Mucosa of rectum (tissue), 2 donors: ENCODE results near the gene GPR146.

Source experiments
- H3K27ac ChIP-seq, 2 donors: one replicate each; pipeline ENCODE4 v1.7.0; 2013; ENCODE audit warnings: inconsistent platforms in 2 of 2, low read depth in 2 of 2, low read length in 2 of 2
- H3K27me3 ChIP-seq, 2 donors: one replicate each; pipeline ENCODE4 v1.7.0; 2013; ENCODE audit warnings: low read length in 2 of 2; ENCODE audit not compliant: control insufficient read depth in 2 of 2, insufficient read depth in 2 of 2
- H3K36me3 ChIP-seq, 2 donors: one replicate each; pipeline ENCODE4 v1.7.0; 2013; ENCODE audit warnings: low read length in 2 of 2; ENCODE audit not compliant: control insufficient read depth in 2 of 2, insufficient read depth in 2 of 2
- H3K4me1 ChIP-seq, 2 donors: one replicate each; pipeline ENCODE4 v1.7.0; 2013; ENCODE audit warnings: low read length in 2 of 2, mild to moderate bottlenecking in 1 of 2; ENCODE audit not compliant: control insufficient read depth in 2 of 2, insufficient read depth in 2 of 2
- H3K4me3 ChIP-seq, 2 donors: one replicate each; pipeline ENCODE4 v1.7.0; 2013; ENCODE audit warnings: low read length in 2 of 2
- H3K9ac ChIP-seq, 2 donors: one replicate each; pipeline ENCODE4 v1.7.0; 2013; ENCODE audit warnings: low read length in 2 of 2, low read depth in 1 of 2, mild to moderate bottlenecking in 1 of 2
- H3K9me3 ChIP-seq, 2 donors: one replicate each; pipeline ENCODE4 v1.7.0; 2013; ENCODE audit warnings: low read length in 2 of 2; ENCODE audit not compliant: control insufficient read depth in 2 of 2
- donor health status: healthy.
- donor health status: Normal muscosa, but diverticular disease.

Gene GPR146

GRCh38 chr7:1011297-1012003, 32.9 kb upstream of the GPR146 start:
- Histone ChIP-seq H3K9ac (no peak overlapping the region), H3K4me1 (peaks cover 0 to 4% of the 10 kb centered on the region in 2 donors), H3K27ac (no peak overlapping the region), H3K9me3 (no peaks in the 10 kb centered on the region), H3K4me3 (no peak overlapping the region), H3K36me3 (peaks cover 4 to 9% of the 10 kb centered on the region in 2 donors), H3K27me3 (no peaks in the 10 kb centered on the region)

- Histone ChIP-seq H3K9me3 (no peaks in the 10 kb centered on the region), H3K36me3 (peaks cover 4 to 9% of the 10 kb centered on the region in 2 donors), H3K27ac (no peak overlapping the region), H3K27me3 (no peaks in the 10 kb centered on the region), H3K4me1 (peaks cover 0 to 4% of the 10 kb centered on the region in 2 donors), H3K9ac (no peak overlapping the region), H3K4me3 (no peak overlapping the region)
Measured at GRCh38 chr7:1012004-1012715, 32.2 kb upstream of the GPR146 start.

- Histone ChIP-seq H3K27me3 (no peaks in the 10 kb centered on the region), H3K4me3 (no peak overlapping the region), H3K36me3 (peaks cover 4 to 7% of the 10 kb centered on the region in 2 donors), H3K27ac (no peak overlapping the region), H3K4me1 (peaks cover 0 to 4% of the 10 kb centered on the region in 2 donors), H3K9me3 (no peaks in the 10 kb centered on the region), H3K9ac (no peak overlapping the region)
Measured at GRCh38 chr7:1012716-1013095, 31.6 kb upstream of the GPR146 start.

DNA sequence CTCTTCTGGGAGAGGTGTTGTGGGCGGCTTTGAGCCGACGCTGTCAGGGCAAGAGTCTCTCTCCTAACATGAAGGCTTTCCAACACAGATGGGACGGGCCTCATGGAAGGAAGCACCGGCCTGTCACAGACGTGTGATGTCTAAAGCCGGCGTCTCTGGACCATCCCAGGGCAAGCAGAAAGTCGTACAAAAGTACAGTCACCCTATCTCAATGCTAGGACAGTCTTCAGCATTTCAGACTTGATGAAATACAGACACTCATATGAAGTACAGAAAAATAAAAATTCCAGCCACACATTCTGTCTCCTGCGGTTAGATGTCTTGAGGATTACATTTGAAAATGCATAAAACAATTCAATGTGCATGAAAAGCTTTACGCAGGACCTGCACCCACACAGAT, 30.8 kb upstream of the GPR146 start:
- Histone ChIP-seq H3K4me1 (no peaks in the 10 kb centered on the region), H3K27ac (no peak overlapping the region), H3K9ac (no peak overlapping the region), H3K9me3 (no peaks in the 10 kb centered on the region), H3K27me3 (no peaks in the 10 kb centered on the region), H3K36me3 (peaks cover 4 to 5% of the 10 kb centered on the region in 2 donors), H3K4me3 (no peak overlapping the region)

- H3K9ac ChIP-seq: no peak overlapping the region
- no peaks in the 10 kb centered on the region for H3K9me3 ChIP-seq
- H3K27me3 ChIP-seq: no peaks in the 10 kb centered on the region
- H3K4me1 ChIP-seq: no peaks in the 10 kb centered on the region
- no peak overlapping the region for H3K4me3 ChIP-seq
- peaks cover 0 to under 1% of the 10 kb centered on the region in 2 donors for H3K36me3 ChIP-seq
- no peak overlapping the region for H3K27ac ChIP-seq
Measured at GRCh38 chr7:1014681-1015080, 29.7 kb upstream of the GPR146 start.

DNA sequence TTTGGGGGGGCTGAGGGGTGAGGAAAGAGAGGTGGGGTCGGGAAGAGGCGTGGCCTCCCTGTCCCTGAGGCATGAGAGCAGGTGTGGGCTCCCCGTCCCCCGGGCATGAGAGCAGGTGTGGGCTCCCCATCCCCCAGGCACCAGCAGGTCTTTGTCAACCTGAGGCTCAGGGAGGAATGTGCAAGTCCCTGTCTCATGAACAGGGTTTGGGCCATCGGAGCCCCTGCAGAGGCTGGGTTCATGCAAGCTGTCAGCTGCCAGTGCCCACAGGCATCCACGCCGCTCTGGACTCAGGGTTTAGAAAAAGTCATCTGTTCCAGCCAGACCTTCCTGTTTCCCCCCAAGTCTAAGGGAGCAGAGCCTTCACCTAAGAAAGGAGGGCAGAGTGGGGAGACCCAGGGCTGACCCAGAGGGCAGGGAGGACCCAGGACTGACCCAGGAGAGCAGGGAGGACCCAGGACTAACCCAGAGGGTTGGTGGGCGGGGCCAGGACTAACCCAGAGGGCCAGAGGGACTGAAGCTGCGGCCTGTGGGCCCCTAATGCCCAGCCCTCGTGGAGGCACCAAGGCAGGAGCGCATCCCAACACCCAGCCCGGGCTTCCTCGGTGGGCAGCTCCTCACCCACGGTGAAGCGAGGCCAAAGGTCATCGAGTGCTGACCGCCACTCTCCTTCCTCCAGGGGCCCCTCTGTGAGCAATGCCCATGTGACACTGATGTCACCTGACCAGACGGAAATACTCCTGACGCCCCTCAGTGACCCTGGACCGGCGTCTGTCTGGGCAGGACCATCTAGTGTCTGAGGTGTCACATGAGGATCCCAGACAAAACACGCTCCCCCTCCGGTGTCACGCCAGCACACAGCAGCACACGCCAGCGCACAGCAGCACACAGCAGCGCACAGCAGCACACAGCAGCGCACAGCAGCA, 28.9 kb upstream of the GPR146 start:
- no peaks in the 10 kb centered on the region for H3K9me3 ChIP-seq
- no peaks in the 10 kb centered on the region for H3K4me1 ChIP-seq
- no peak overlapping the region for H3K4me3 ChIP-seq
- H3K27ac ChIP-seq: no peak overlapping the region
- H3K36me3 ChIP-seq: no peaks in the 10 kb centered on the region
- H3K27me3 ChIP-seq: no peaks in the 10 kb centered on the region
- H3K9ac ChIP-seq: no peak overlapping the region

DNA sequence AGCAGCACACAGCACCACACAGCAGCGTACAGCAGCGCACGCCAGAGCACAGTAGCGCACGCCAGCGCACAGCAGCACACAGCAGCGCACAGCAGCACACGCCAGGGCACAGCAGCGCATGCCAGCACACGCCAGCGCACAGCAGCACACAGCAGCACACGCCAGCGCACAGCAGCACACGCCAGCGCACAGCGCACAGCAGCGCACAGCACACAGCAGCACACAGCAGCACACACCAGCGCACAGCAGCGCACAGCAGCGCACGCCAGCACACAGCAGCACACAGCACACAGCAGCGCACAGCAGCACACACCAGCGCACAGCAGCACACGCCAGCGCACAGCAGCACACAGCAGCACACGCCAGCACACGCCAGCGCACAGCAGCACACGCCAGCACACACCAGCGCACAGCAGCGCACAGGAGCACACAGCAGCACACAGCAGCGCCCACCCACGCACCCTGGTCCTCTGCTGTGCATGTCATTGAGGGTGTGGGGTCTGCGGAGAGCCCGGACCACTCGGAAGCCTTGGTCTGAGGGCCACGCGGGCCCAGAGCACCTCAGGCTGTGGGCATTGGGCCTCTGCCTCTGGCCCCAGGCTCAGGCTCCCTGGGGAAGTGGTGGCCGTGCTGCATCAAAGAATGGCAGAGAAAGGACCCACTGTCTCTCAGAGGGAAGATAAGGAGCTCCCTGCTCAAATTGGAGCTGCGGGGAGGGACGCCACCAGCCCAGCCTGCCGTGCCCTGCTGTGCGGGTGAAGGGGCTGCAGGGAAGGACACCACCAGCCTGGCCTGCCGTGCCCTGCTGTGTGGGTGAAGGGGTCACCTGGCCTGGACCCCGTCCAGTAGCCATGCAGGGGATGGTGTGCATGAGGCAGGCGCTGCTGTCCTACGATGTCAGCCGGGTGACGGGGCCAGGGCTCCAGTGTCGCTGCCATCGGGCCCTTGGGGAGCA, 27.5 kb upstream of the GPR146 start:
- no peaks in the 10 kb centered on the region for H3K9me3 ChIP-seq
- H3K4me3 ChIP-seq: no peak overlapping the region
- no peaks in the 10 kb centered on the region for H3K4me1 ChIP-seq
- H3K27me3 ChIP-seq: no peaks in the 10 kb centered on the region
- no peak overlapping the region for H3K27ac ChIP-seq
- no peak overlapping the region for H3K9ac ChIP-seq
- H3K36me3 ChIP-seq: no peaks in the 10 kb centered on the region

GRCh38 chr7:1017586-1018333, 26.6 kb upstream of the GPR146 start:
- no peaks in the 10 kb centered on the region for H3K36me3 ChIP-seq

GRCh38 chr7:1018334-1018695, 26.0 kb upstream of the GPR146 start:
- Histone ChIP-seq H3K27me3 (no peaks in the 10 kb centered on the region), H3K4me1 (no peaks in the 10 kb centered on the region), H3K36me3 (no peaks in the 10 kb centered on the region), H3K9me3 (no peaks in the 10 kb centered on the region), H3K9ac (no peak overlapping the region), H3K4me3 (no peak overlapping the region), H3K27ac (no peak overlapping the region)

More at GRCh38 chr7:1017586-1018333, 26.6 kb upstream of the GPR146 start:
- Histone ChIP-seq H3K27me3 (no peaks in the 10 kb centered on the region), H3K9ac (no peak overlapping the region), H3K4me3 (no peak overlapping the region), H3K9me3 (no peaks in the 10 kb centered on the region), H3K4me1 (no peaks in the 10 kb centered on the region), H3K27ac (no peak overlapping the region)
